PC-3 (cell line): ENCODE data around the gene SYP.

Source experiments
- EZH2 ChIP-seq: fragments of 300-600 bp; sonication (generic); IDR thresholded peaks from one replicate; pipeline ENCODE4 v1.6.1; 2017; ENCODE audit warnings: antibody characterized with exemption, mild to moderate bottlenecking, low read length; ENCODE audit not compliant: unreplicated experiment
- EZH2phosphoT487 ChIP-seq: fragments of 300-600 bp; sonication (generic); IDR thresholded peaks from 2 replicates; pipeline ENCODE4 v1.6.1; 2018; ENCODE audit warnings: mild to moderate bottlenecking, antibody characterized with exemption, low read length, borderline replicate concordance
- TF ChIP-seq, protein P1 (sequence below): fragments of 300-600 bp; sonication (generic); conservative IDR thresholded peaks from 2 replicates; pipeline ENCODE4 v1.5.1; 2017; ENCODE audit warnings: antibody characterized with exemption, low read depth, mild to moderate bottlenecking, low read length

DNA sequence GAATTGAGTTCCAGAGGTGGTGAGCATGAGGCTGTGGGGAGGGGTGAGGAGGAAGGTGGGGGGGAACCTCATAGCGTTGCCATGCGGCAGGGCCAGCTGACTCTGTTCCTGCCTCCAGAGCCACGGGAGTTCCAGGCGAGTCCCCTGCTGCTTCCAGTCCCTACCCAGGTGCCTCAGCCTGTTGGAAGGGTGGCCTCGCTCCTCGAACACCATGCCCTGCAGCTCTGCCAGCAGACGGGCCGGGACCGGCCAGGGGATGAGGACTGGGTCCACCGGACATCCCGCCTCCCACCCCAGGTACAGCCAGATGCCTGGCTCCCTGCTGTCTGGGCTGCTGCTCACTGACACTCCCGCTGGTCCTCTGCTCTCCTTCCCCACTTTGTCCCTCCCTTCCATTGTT is 43.2 kb upstream of the SYP start:
- TF ChIP-seq, protein P1, sequence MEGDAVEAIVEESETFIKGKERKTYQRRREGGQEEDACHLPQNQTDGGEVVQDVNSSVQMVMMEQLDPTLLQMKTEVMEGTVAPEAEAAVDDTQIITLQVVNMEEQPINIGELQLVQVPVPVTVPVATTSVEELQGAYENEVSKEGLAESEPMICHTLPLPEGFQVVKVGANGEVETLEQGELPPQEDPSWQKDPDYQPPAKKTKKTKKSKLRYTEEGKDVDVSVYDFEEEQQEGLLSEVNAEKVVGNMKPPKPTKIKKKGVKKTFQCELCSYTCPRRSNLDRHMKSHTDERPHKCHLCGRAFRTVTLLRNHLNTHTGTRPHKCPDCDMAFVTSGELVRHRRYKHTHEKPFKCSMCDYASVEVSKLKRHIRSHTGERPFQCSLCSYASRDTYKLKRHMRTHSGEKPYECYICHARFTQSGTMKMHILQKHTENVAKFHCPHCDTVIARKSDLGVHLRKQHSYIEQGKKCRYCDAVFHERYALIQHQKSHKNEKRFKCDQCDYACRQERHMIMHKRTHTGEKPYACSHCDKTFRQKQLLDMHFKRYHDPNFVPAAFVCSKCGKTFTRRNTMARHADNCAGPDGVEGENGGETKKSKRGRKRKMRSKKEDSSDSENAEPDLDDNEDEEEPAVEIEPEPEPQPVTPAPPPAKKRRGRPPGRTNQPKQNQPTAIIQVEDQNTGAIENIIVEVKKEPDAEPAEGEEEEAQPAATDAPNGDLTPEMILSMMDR = no peak
- TF ChIP-seq EZH2phosphoT487 (no peak), EZH2 (no peak)
